ENCODE results near the gene SH3PXD2B. TPM values are rescaled to one million over a fixed set of nuclear protein-coding genes. Genes with fewer than 3 reads are reported as not detected.

The SH3PXD2B gene
- total RNA-seq (ENCODE audit: insufficient read depth, low replicate concordance) = 30.6 TPM

GRCh38 chr5:172454358-172455086, at the start of gene SH3PXD2B:
SH3PXD2B (minus strand) TSS chr5:172454525; CDS start chr5:172454352, 173 bp downstream.
- peak; percentile 71 for DNase-seq (ENCODE audit: low spot score)

GRCh38 chr5:172502969-172503368, 48.6 kb upstream of the SH3PXD2B start:
- no peak for DNase-seq (ENCODE audit: low spot score)

GRCh38 chr5:172502410-172502809, 48.1 kb upstream of the SH3PXD2B start:
- DNase-seq (ENCODE audit: low spot score) = no peak

GRCh38 chr5:172501708-172502320, 47.5 kb upstream of the SH3PXD2B start:
- no peak for DNase-seq (ENCODE audit: low spot score)

GRCh38 chr5:172499287-172499686, 45.0 kb upstream of the SH3PXD2B start:
- no peak for DNase-seq (ENCODE audit: low spot score)

GRCh38 chr5:172498431-172499129, 44.3 kb upstream of the SH3PXD2B start:
- DNase-seq (ENCODE audit: low spot score) = no peak

- no peak for DNase-seq (ENCODE audit: low spot score)
These were observed 43.4 kb upstream of the SH3PXD2B start for GRCh38 chr5:172497591-172498255.

GRCh38 chr5:172496671-172497371, 42.5 kb upstream of the SH3PXD2B start:
- peak; percentile 73 for DNase-seq (ENCODE audit: low spot score)

GRCh38 chr5:172494630-172495505, 40.5 kb upstream of the SH3PXD2B start:
- DNase-seq (ENCODE audit: low spot score) = no peak

- no peak for DNase-seq (ENCODE audit: low spot score)
These were observed 39.6 kb upstream of the SH3PXD2B start for GRCh38 chr5:172493906-172494305.

- DNase-seq (ENCODE audit: low spot score) = no peak
These were observed 39.1 kb upstream of the SH3PXD2B start for GRCh38 chr5:172493461-172493860.

- DNase-seq (ENCODE audit: low spot score) = no peak
These were observed 38.7 kb upstream of the SH3PXD2B start for GRCh38 chr5:172493002-172493401.

- no peak for DNase-seq (ENCODE audit: low spot score)
These were observed 37.9 kb upstream of the SH3PXD2B start for GRCh38 chr5:172492097-172492840.

GRCh38 chr5:172491481-172491880, 37.2 kb upstream of the SH3PXD2B start:
- no peak for DNase-seq (ENCODE audit: low spot score)

- DNase-seq (ENCODE audit: low spot score) = no peak
These were observed 36.5 kb upstream of the SH3PXD2B start for GRCh38 chr5:172490514-172491461.

GRCh38 chr5:172488221-172488620, 33.9 kb upstream of the SH3PXD2B start:
- no peak for DNase-seq (ENCODE audit: low spot score)

GRCh38 chr5:172487671-172488070, 33.3 kb upstream of the SH3PXD2B start:
- no peak for DNase-seq (ENCODE audit: low spot score)

- no peak for DNase-seq (ENCODE audit: low spot score)
These were observed 32.6 kb upstream of the SH3PXD2B start for GRCh38 chr5:172486912-172487311.

- DNase-seq (ENCODE audit: low spot score) = no peak
These were observed 32.1 kb upstream of the SH3PXD2B start for GRCh38 chr5:172486451-172486850.
